SK-N-SH (cell line): ENCODE results near the gene TMEM109.

Experiments used
- FOSL2 ChIP-seq: IDR thresholded peaks from 2 replicates; pipeline ENCODE4 v1.4.0; 2012; ENCODE audit warnings: low read depth, mild to moderate bottlenecking, moderate library complexity, borderline replicate concordance
- MXI1 ChIP-seq: IDR thresholded peaks from 2 replicates; pipeline ENCODE4 v1.6.1; 2012; ENCODE audit warnings: mild to moderate bottlenecking, low read depth, low read length, improper control_type of control experiment
- POLR2AphosphoS5 ChIP-seq: IDR thresholded peaks from 2 replicates; pipeline ENCODE4 v1.6.1; 2012; ENCODE audit warnings: low read depth, low read length
- RFX5 ChIP-seq: IDR thresholded peaks from 2 replicates; pipeline ENCODE4 v1.6.1; 2012; ENCODE audit warnings: mild to moderate bottlenecking, improper control_type of control experiment, low read length
- TF ChIP-seq, protein P1 (sequence below): fragments of 200-600 bp; sonication (generic); IDR thresholded peaks from 2 replicates; pipeline ENCODE4 v1.6.1; 2017; ENCODE audit warnings: antibody characterized with exemption, mild to moderate bottlenecking, moderate library complexity

DNA sequence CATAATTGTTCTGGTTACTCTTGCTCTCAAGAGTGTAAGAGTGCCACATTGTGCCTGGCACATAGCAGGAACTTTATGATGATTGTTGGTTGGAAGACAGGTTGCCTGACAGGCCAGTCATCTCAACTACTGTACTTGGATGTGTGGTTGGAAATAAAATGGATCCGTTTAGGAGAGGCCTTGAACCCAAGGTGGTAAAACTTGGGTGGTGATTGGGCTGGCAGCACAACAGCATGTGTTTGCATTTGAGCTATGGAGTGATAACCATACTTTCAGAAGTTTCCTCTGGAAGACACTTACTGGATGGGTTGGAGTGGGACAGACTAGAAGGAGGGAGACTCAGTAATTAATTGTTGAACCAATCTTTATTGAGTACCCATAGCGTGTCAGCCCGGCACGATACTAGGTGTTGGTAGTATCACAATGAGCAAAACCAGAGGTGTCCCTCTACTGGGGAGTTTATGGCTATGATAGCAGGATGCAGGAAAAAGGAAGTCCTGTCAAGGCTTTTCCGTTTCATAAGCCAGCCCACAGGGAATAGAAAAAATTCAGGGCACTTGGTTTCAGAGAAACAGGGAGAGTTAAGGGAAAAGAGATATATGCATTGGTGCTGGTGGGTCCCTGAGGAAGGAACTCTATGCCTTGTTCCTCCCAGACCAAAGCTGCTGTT, 3.1 kb upstream of the TMEM109 start:
- TF ChIP-seq MXI1 = no peak
- TF ChIP-seq, protein P1, sequence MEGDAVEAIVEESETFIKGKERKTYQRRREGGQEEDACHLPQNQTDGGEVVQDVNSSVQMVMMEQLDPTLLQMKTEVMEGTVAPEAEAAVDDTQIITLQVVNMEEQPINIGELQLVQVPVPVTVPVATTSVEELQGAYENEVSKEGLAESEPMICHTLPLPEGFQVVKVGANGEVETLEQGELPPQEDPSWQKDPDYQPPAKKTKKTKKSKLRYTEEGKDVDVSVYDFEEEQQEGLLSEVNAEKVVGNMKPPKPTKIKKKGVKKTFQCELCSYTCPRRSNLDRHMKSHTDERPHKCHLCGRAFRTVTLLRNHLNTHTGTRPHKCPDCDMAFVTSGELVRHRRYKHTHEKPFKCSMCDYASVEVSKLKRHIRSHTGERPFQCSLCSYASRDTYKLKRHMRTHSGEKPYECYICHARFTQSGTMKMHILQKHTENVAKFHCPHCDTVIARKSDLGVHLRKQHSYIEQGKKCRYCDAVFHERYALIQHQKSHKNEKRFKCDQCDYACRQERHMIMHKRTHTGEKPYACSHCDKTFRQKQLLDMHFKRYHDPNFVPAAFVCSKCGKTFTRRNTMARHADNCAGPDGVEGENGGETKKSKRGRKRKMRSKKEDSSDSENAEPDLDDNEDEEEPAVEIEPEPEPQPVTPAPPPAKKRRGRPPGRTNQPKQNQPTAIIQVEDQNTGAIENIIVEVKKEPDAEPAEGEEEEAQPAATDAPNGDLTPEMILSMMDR = no peak
- TF ChIP-seq FOSL2 = no peak
- TF ChIP-seq RFX5 = no peak
- no peak for TF ChIP-seq POLR2AphosphoS5
